ENCODE measurements around the gene CACNA1B. TPM values are rescaled to one million over a fixed set of nuclear protein-coding genes. Genes with fewer than 3 reads are reported as not detected.

The CACNA1B gene
- total and polyA plus RNA-seq, 2 of the 13 experiments (the other 11 are each of a cell fraction or from before 2014, with no cell fraction given) = under 0.01 to 0.04 TPM

GRCh38 chr9:138033950-138034349, 156.4 kb downstream of the CACNA1B start:
- Histone ChIP-seq H3K27me3 (ENCODE audit: control insufficient read depth in 1 of 2, insufficient read depth in 2 of 2, low read length in 2 of 2) (peaks cover 1 to 14% of the 10 kb centered on the region in 2 experiments; a peak in 3 of 5 replicates), H3K4me1 (ENCODE audit: insufficient read depth, low read length) (no peaks in the 10 kb centered on the region), H3K27ac (ENCODE audit: extremely low read length, insufficient read depth, low read length) (no peak overlapping the region), H3K9me3 (ENCODE audit: low read length) (no peaks in the 10 kb centered on the region), H2AFZ (ENCODE audit: low read length) (no peak overlapping the region), H3K9ac (ENCODE audit: insufficient read depth, low read depth, low read length) (no peak overlapping the region), H3K79me2 (ENCODE audit: insufficient read depth, low read length) (no peaks in the 10 kb centered on the region), H3K4me2 (ENCODE audit: low read depth, low read length) (no peak overlapping the region), H3K4me3 (replicated peaks in 1 of 3; ENCODE audit: insufficient read depth in 1 of 3, low read depth in 2 of 3, low read length in 3 of 3) (no peak overlapping the region), H3K36me3 (replicated peaks in 1 of 2; ENCODE audit: control insufficient read depth in 1 of 2, insufficient read depth in 2 of 2, low read length in 2 of 2) (no peaks in the 10 kb centered on the region), H4K20me1 (ENCODE audit: insufficient read depth, low read length) (no peaks in the 10 kb centered on the region)
- intact Hi-C loops (cut with micrococcal nuclease; ENCODE audit: unreplicated experiment) = no loop called here
- 0% methylated on average over 4 of the region's 4 CpGs for WGBS (ENCODE audit: low lambda C conversion rate)
- DNase-seq (ENCODE audit: low spot score) (no peak), ATAC-seq (no peak), FAIRE-seq (no peak)
- BruUV-seq (replicated peaks) = no TSS peak
- in situ Hi-C loops (cut with HindIII; ENCODE audit: extremely low pct_ligation_motif_present, low pct_unique_long_range_greater_than_20kb) = no loop called here
- POLR2A ChIA-PET = no interaction called here
- CTCF ChIA-PET (ENCODE audit: low intra/inter-chr PET ratio, low total read pairs) = no interaction called here
- TF ChIP-seq PATZ1 (CRISPR knock-in tag; IDR thresholded peaks at IDR 0.05) = no peak
- TF ChIP-seq ZNF644 (CRISPR knock-in tag; IDR thresholded peaks at IDR 0.05; ENCODE audit: low read depth) = no peak
- TF ChIP-seq ELK4 (CRISPR knock-in tag; IDR thresholded peaks at IDR 0.05; ENCODE audit: borderline replicate concordance) = no peak
- TF ChIP-seq PHB2 (IDR thresholded peaks at IDR 0.05; ENCODE audit: partially characterized antibody) = no peak
- TF ChIP-seq KAT7 (CRISPR knock-in tag; IDR thresholded peaks at IDR 0.05; ENCODE audit: borderline replicate concordance) = no peak
- TF ChIP-seq ZBTB43 (CRISPR knock-in tag; conservative IDR thresholded peaks at IDR 0.05) = no peak
- no peak for TF ChIP-seq STAT6 (CRISPR knock-in tag; IDR thresholded peaks at IDR 0.05; ENCODE audit: borderline replicate concordance)
- TF ChIP-seq ZNF713 (CRISPR knock-in tag; IDR thresholded peaks at IDR 0.05) = no peak
- TF ChIP-seq RFX5 (IDR thresholded peaks at IDR 0.05; ENCODE audit: low read depth, low read length) = no peak
- no peak for TF ChIP-seq BRCA1 (CRISPR knock-in tag; IDR thresholded peaks at IDR 0.05)
- no peak for TF ChIP-seq SIN3B (IDR thresholded peaks at IDR 0.05; ENCODE audit: low read length)

Data from HepG2 (cell line).